Thyroid gland (tissue), 4 donors: ENCODE measurements around the gene INTS15.

Experiments used
- POLR2A ChIP-seq, 2 donors: fragments of 450-650 bp; IDR thresholded peaks; one replicate each; pipeline ENCODE4 v1.6.1; 2017; ENCODE audit warnings: antibody characterized with exemption in 2 of 2, mild to moderate bottlenecking in 2 of 2, moderate library complexity in 1 of 2
- TF ChIP-seq, protein P1 (sequence below), 6 experiments: fragments of 200-600 bp in 3 of 6; fragments of 450-650 bp in 3 of 6; sonication (generic) in 3 of 6; IDR thresholded peaks; one replicate each; pipeline ENCODE4 v1.5.1; 2016 to 2019; ENCODE audit warnings: antibody characterized with exemption in 6 of 6, mild to moderate bottlenecking in 2 of 6, inconsistent platforms in 1 of 6, moderate library complexity in 1 of 6

DNA sequence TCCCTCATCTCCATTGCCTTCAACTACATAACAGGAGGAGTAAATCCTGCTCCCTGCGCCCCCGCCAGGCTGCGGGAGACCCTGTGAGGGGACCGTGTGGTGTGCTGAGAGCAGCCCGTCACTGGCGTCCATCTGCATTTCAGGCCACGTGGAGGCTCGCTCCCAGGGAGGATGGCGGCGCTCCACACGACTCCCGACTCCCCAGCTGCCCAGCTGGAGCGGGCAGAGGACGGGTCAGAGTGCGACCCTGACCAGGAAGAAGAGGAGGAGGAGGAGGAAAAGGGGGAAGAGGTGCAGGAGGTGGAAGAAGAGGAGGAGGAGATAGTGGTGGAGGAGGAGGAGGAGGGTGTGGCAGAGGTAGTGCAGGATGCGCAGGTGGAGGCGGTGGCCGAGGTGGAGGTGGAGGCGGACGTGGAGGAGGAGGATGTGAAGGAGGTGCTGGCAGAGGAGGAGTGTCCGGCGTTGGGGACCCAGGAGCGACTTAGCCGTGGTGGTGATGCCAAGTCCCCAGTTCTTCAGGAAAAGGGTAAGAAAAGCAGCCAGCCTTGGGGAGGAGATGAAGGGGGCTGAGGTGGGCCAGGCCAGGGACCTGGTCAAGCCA lies 52.5 kb downstream of the INTS15 start:
- TF ChIP-seq, protein P1, sequence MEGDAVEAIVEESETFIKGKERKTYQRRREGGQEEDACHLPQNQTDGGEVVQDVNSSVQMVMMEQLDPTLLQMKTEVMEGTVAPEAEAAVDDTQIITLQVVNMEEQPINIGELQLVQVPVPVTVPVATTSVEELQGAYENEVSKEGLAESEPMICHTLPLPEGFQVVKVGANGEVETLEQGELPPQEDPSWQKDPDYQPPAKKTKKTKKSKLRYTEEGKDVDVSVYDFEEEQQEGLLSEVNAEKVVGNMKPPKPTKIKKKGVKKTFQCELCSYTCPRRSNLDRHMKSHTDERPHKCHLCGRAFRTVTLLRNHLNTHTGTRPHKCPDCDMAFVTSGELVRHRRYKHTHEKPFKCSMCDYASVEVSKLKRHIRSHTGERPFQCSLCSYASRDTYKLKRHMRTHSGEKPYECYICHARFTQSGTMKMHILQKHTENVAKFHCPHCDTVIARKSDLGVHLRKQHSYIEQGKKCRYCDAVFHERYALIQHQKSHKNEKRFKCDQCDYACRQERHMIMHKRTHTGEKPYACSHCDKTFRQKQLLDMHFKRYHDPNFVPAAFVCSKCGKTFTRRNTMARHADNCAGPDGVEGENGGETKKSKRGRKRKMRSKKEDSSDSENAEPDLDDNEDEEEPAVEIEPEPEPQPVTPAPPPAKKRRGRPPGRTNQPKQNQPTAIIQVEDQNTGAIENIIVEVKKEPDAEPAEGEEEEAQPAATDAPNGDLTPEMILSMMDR (IDR thresholded peaks at IDR 0.05) = no peak
- TF ChIP-seq POLR2A (IDR thresholded peaks at IDR 0.05) = no peak
